ENCODE measurements around the gene MEMO1.

MEMO1 gene

DNA sequence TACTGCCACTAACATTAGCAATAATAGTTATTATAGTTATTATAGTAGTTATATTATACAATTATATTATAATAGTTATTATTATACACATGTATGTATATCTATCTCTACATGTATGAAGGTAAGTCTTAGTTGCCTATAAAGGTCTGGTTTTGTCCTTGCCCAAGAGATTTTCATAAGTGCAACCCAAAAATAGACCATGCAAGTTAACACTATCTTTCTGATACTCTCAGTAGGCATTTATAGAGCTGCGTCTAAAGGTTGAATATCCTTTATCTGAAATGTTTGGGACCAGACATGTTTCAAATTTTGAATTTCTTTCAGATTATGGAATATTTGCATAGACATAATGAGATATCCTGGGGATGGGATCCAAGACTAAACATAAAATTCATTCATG, 175.4 kb downstream of the MEMO1 start:
- no peak for DNase-seq (ENCODE audit: low read depth in 4 of 4, low spot score in 1 of 4)

- no peak for DNase-seq (ENCODE audit: low read depth in 4 of 4, low spot score in 1 of 4)
Observed at GRCh38 chr2:31832363-31832762, 178.4 kb downstream of the MEMO1 start.

DNA sequence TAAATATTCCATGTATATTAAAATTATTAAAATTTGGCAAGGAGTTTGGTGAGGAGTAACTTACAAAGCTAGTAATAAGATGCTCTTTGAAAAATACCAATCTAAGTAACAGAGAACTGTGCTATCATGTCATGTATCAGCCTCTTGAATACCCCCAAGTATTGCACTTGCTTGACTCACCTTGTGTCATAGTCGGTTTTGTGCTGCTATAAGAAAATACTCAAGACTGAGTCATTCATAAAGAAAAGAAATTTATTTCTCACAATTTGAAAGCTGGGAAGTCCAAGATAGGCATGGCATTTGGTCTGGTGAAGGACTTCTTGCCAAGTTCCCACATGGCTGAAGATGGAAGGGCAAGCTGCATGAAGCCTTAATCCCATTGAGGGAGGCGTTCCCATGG, 179.2 kb downstream of the MEMO1 start:
- DNase-seq (ENCODE audit: low read depth in 4 of 4, low spot score in 1 of 4) = no peak

DNA sequence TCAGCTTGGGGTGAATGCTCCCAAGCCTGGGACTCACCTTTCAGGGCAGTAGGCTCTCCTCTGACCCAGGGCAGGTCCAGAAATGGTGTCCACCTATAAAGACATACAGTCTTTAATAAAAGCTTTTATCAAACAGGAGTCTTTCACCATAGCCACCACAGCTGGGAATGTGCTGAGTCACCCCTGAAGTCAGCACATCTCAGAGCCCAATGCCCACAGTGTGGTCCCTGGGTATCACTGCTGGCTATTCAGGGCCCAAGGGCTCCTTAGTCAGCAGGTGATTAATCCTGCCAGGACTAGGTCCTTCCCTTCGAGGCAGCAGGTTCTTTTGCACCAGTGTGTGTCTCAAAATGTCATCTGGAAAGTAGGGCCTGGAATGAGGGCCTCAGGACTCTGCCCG, 181.9 kb downstream of the MEMO1 start:
- no peak for DNase-seq (ENCODE audit: low read depth in 4 of 4, low spot score in 1 of 4)

- no peak for DNase-seq (ENCODE audit: low read depth in 4 of 4, low spot score in 1 of 4)
Observed at GRCh38 chr2:31823558-31823957, 187.2 kb downstream of the MEMO1 start.

- no peak for DNase-seq (ENCODE audit: low read depth in 4 of 4, low spot score in 1 of 4)
Observed at GRCh38 chr2:31822587-31822986, 188.2 kb downstream of the MEMO1 start.

Data from stimulated activated CD4-positive, alpha-beta T cell treated with anti-CD3 and anti-CD28 coated beads, Interleukin-1b, Interleukin-23, amount 100 ng/mL, for 24 hours (primary cell).